Measurements from ENCODE around the gene SLC22A7.

- TF ChIP-seq POLR2A (IDR thresholded peaks at IDR 0.05; ENCODE audit: low read depth, low read length), result no peak
- no peak for TF ChIP-seq POLR2AphosphoS5 (IDR thresholded peaks at IDR 0.05; ENCODE audit: low read depth, low read length)
- TF ChIP-seq TAF1 (IDR thresholded peaks at IDR 0.05; ENCODE audit: low read depth, low read length), result no peak
- no peak for TF ChIP-seq SPI1 (IDR thresholded peaks at IDR 0.05; ENCODE audit: low read depth, low read length)
- no peak for TF ChIP-seq POU2F2 (IDR thresholded peaks at IDR 0.05; ENCODE audit: low read depth, low read length)
- TF ChIP-seq PAX5 (IDR thresholded peaks at IDR 0.05; ENCODE audit: insufficient read depth, low read length, severe bottlenecking), result no peak
Observed at GRCh38 chr6:43258180-43258579, 39.9 kb upstream of the SLC22A7 start.
